IMR-90 (cell line): Measurements from ENCODE around the gene NACA. TPM values are rescaled to one million over a fixed set of nuclear protein-coding genes. Genes with fewer than 3 reads are reported as not detected.

Experiments used
- ATAC-seq: fragments of 200-7000 bp; cut with Tn5 transposase; 2 replicates; pipeline ENCODE4 v1.9.1; 2020; ENCODE audit warnings: low read depth, mild to moderate bottlenecking, moderate library complexity
- BruUV-seq: library from RNA; stranded (reverse); fragments of 400-500 nt; replicated peaks from 2 replicates; lab custom pipeline; 2021; lab: Mats Ljungman, UMichigan
- CTCF ChIA-PET: fragments of 300-600 bp; formaldehyde crosslinking; extraction: SDS; loops from one replicate; lab custom pipeline; 2021; ENCODE audit warnings: antibody characterized with exemption; lab: Yijun Ruan, JAX
- POLR2A ChIA-PET: fragments of 300-600 bp; sonication (Branson Sonifier 250); formaldehyde crosslinking; loops from one replicate; lab custom pipeline; 2022; ENCODE audit warnings: antibody characterized with exemption; ENCODE audit not compliant: unreplicated experiment; lab: Charles Lee
- DNase-seq: peaks from one replicate; pipeline ENCODE4 v3.0.0; 2013
- H2AFZ ChIP-seq: replicated peaks from 2 replicates; pipeline ENCODE3; 2013; ENCODE audit warnings: low read length, mild to moderate bottlenecking; ENCODE audit not compliant: poor library complexity
- H2AK5ac ChIP-seq: 2 replicates; pipeline ENCODE4 v1.6.1; 2013; ENCODE audit warnings: low read depth, low read length, inconsistent platforms
- H2AK9ac ChIP-seq: replicated peaks from 2 replicates; pipeline ENCODE3; 2013; ENCODE audit warnings: mild to moderate bottlenecking, low read depth, low read length, moderate library complexity; ENCODE audit not compliant: poor library complexity
- H2BK120ac ChIP-seq: 2 replicates; pipeline ENCODE4 v1.6.1; 2013; ENCODE audit warnings: low read depth, low read length, inconsistent platforms
- H2BK15ac ChIP-seq: 3 replicates; pipeline ENCODE4 v1.6.1; 2013; ENCODE audit warnings: low read depth, low read length, inconsistent platforms
- H2BK20ac ChIP-seq: 2 replicates; pipeline ENCODE4 v1.6.1; 2013; ENCODE audit warnings: low read depth, mild to moderate bottlenecking, inconsistent platforms, low read length, moderate library complexity
- H2BK5ac ChIP-seq: 2 replicates; pipeline ENCODE4 v1.6.1; 2013; ENCODE audit warnings: mild to moderate bottlenecking, low read depth, low read length, inconsistent platforms; ENCODE audit not compliant: poor library complexity, severe bottlenecking
- H3K14ac ChIP-seq: replicated peaks from 2 replicates; pipeline ENCODE4 v1.6.1; 2013; ENCODE audit warnings: low read depth, low read length, inconsistent platforms
- H3K18ac ChIP-seq: 2 replicates; pipeline ENCODE4 v1.6.1; 2013; ENCODE audit warnings: low read depth, low read length, control low read depth
- H3K23ac ChIP-seq: 2 replicates; pipeline ENCODE4 v1.6.1; 2013; ENCODE audit warnings: low read depth, low read length, inconsistent platforms
- H3K27ac ChIP-seq: 2 replicates; pipeline ENCODE4 v1.5.1; 2013; ENCODE audit warnings: mild to moderate bottlenecking, control low read depth, low read length; ENCODE audit not compliant: insufficient read depth
- H3K27me3 ChIP-seq: 2 replicates; pipeline ENCODE4 v1.6.1; 2013; ENCODE audit warnings: low read length; ENCODE audit not compliant: control insufficient read depth, insufficient read depth
- H3K36me3 ChIP-seq: 2 replicates; pipeline ENCODE4 v1.6.1; 2013; ENCODE audit warnings: low read length, mixed read lengths; ENCODE audit not compliant: control insufficient read depth, insufficient read depth
- H3K4ac ChIP-seq: 2 replicates; pipeline ENCODE4 v1.6.1; 2013; ENCODE audit warnings: low read depth, low read length, inconsistent platforms
- H3K4me1 ChIP-seq: 2 replicates; pipeline ENCODE4 v1.6.1; 2013; ENCODE audit warnings: low read length, mixed read lengths; ENCODE audit not compliant: control insufficient read depth, insufficient read depth
- H3K4me2 ChIP-seq: 2 replicates; pipeline ENCODE4 v1.6.1; 2013; ENCODE audit warnings: low read depth, mild to moderate bottlenecking, control low read depth, low read length, moderate library complexity
- H3K4me3 ChIP-seq: 2 replicates; pipeline ENCODE4 v1.5.1; 2013; ENCODE audit warnings: low read depth, mild to moderate bottlenecking, control low read depth, low read length, moderate library complexity; ENCODE audit not compliant: insufficient read depth
- H3K56ac ChIP-seq: 2 replicates; pipeline ENCODE4 v1.6.1; 2013; ENCODE audit warnings: low read length, inconsistent platforms; ENCODE audit not compliant: insufficient read depth; ENCODE audit errors: extremely low read depth
- H3K79me1 ChIP-seq, 2 experiments: 2 replicates each; pipeline ENCODE4 v1.6.1; 2013; ENCODE audit warnings: low read length in 2 of 2, inconsistent platforms in 1 of 2, low read depth in 1 of 2
- H3K9ac ChIP-seq: 2 replicates; pipeline ENCODE4 v1.6.1; 2013; ENCODE audit warnings: low read depth, low read length, control low read depth
- H3K9me1 ChIP-seq: 2 replicates; pipeline ENCODE4 v1.6.1; 2013; ENCODE audit warnings: low read length, inconsistent platforms; ENCODE audit not compliant: insufficient read depth
- H3K9me3 ChIP-seq: 2 replicates; pipeline ENCODE4 v1.6.1; 2013; ENCODE audit warnings: low read length; ENCODE audit not compliant: control insufficient read depth, insufficient read depth
- H4K20me1 ChIP-seq: 2 replicates; pipeline ENCODE4 v1.6.1; 2013; ENCODE audit warnings: low read length, inconsistent platforms; ENCODE audit not compliant: insufficient read depth
- H4K5ac ChIP-seq: 2 replicates; pipeline ENCODE4 v1.6.1; 2013; ENCODE audit warnings: mild to moderate bottlenecking, low read depth, low read length, control low read depth
- H4K8ac ChIP-seq, 2 experiments: 2 replicates each; pipeline ENCODE4 v1.6.1; 2013; ENCODE audit warnings: low read depth in 2 of 2, low read length in 2 of 2, control low read depth in 1 of 2, inconsistent platforms in 1 of 2
- H4K91ac ChIP-seq: 2 replicates; pipeline ENCODE4 v1.6.1; 2013; ENCODE audit warnings: low read depth, low read length, inconsistent platforms; ENCODE audit not compliant: insufficient read depth
- MAFK ChIP-seq: IDR thresholded peaks from 2 replicates; pipeline ENCODE4 v1.6.1; 2012; ENCODE audit warnings: low read depth, low read length, improper control_type of control experiment
- MAZ ChIP-seq: IDR thresholded peaks from 2 replicates; pipeline ENCODE4 v1.6.1; 2012; ENCODE audit warnings: low read depth, mild to moderate bottlenecking, low read length, improper control_type of control experiment, moderate library complexity, borderline replicate concordance
- SMC3 ChIP-seq: fragments of 150-350 bp; IDR thresholded peaks from 2 replicates; pipeline ENCODE4 v1.6.1; 2016; ENCODE audit warnings: low read depth, mild to moderate bottlenecking, antibody characterized with exemption, low read length, moderate library complexity
- WGBS, 2 experiments: methylation state at CpG; one replicate each; pipeline versions ENCODE4 v1.1.5 to v1.1.7; 2013; ENCODE audit warnings: missing lambda C conversion rate in 2 of 2; ENCODE audit not compliant: insufficient read length in 1 of 2; ENCODE audit errors: extremely low coverage in 2 of 2; 5-methylcytosine and 5-hydroxymethylcytosine counted together
- dilution Hi-C: fragments of 300-500 bp; cut with HindIII; formaldehyde crosslinking; loops from one replicate; pipeline ENCODE4 v1.14.3; 2018; ENCODE audit warnings: low sequenced_read_pairs; ENCODE audit not compliant: unreplicated experiment
- in situ Hi-C: fragments of 300-500 bp; cut with MboI; formaldehyde crosslinking; loops from 3 replicates; pipeline ENCODE4 v1.14.3; 2019; ENCODE audit warnings: low sequenced_read_pairs, inconsistent platforms, mixed read lengths
- intact Hi-C: fragments of 100-400 bp; cut with micrococcal nuclease; formaldehyde crosslinking; loops from 2 replicates; pipeline ENCODE4 v1.10.0; 2022
- polyA plus RNA-seq, 3 experiments: library from polyadenylated mRNA; depleted of rRNA; stranded (reverse); fragments of >200 nt; gene quantifications; 2 replicates each; pipeline ENCODE4 v1.2.3, GENCODE V29; 2012; ENCODE audit warnings: low replicate concordance in 1 of 3
- total RNA-seq: library from RNA; depleted of rRNA; stranded (reverse); fragments of >200 nt; gene quantifications from 2 replicates; pipeline ENCODE4 v1.2.3, GENCODE V29; 2012

The NACA gene
- total and polyA plus RNA-seq, 2 of the 4 experiments (the other 2 are of a cell fraction), result 662 to 1,223 TPM

GRCh38 chr12:56715798-56716197 lies 9.3 kb downstream of the NACA start:
- ChIA-PET POLR2A (no interaction called here), CTCF (no interaction called here)
- H3K36me3 ChIP-seq, result peaks cover 57% of the 10 kb centered on the region
- H3K27ac ChIP-seq, result no peak overlapping the region; the same call in 1 of the 2 replicates
- H4K20me1 ChIP-seq, result peaks cover 69% of the 10 kb centered on the region
- in situ Hi-C loops (no loop called here), intact Hi-C loops (no loop called here), dilution Hi-C loops (no loop called here)
- H3K4me2 ChIP-seq, result no peak overlapping the region
- no peak overlapping the region for H2BK5ac ChIP-seq
- TF ChIP-seq MAZ (no peak), MAFK (no peak), SMC3 (no peak)
- H3K56ac ChIP-seq, result no peak overlapping the region
- no peak overlapping the region for H4K8ac ChIP-seq
- no peak overlapping the region for H3K18ac ChIP-seq
- no peak overlapping the region for H3K9ac ChIP-seq
- peaks cover 10% of the 10 kb centered on the region for H3K4me1 ChIP-seq
- H3K79me1 ChIP-seq, result peaks cover 13 to 64% of the 10 kb centered on the region in 2 experiments
- no peak for DNase-seq
- no peak overlapping the region for H2AFZ ChIP-seq
- no TSS peak for BruUV-seq
- ATAC-seq, result 0 out of 2 replicates have a peak, but pooled peaks have one; percentile 18
- 76% methylated on average over 7 of the region's 8 CpGs; no CpG with 5 or more reads in 1 of the 2 experiments for WGBS, 2 experiments
- no peak overlapping the region for H2BK15ac ChIP-seq
- H3K4ac ChIP-seq, result no peak overlapping the region
- no peak overlapping the region for H3K23ac ChIP-seq
- no peak overlapping the region for H3K4me3 ChIP-seq
- no peak overlapping the region for H2AK9ac ChIP-seq
- H2AK5ac ChIP-seq, result no peak overlapping the region
- no peak overlapping the region for H4K91ac ChIP-seq
- no peak overlapping the region for H2BK120ac ChIP-seq
- H3K27me3 ChIP-seq, result no peaks in the 10 kb centered on the region
- peaks cover 26% of the 10 kb centered on the region for H3K9me1 ChIP-seq
- H2BK20ac ChIP-seq, result no peak overlapping the region
- no peak overlapping the region for H3K14ac ChIP-seq
- H4K5ac ChIP-seq, result no peak overlapping the region
- no peaks in the 10 kb centered on the region for H3K9me3 ChIP-seq
